ENCODE data around the gene GNMT.

Gene GNMT

GRCh38 chr6:42929821-42930360 is 30.7 kb upstream of the GNMT start:
- Histone ChIP-seq H3K27me3 (ENCODE audit: insufficient read depth, low read length) (no peaks in the 10 kb centered on the region), H3K4me3 (ENCODE audit: low read depth, low read length, poor library complexity, severe bottlenecking) (peak overlapping the region; percentile 73), H3K9ac (ENCODE audit: low read length) (peak overlapping the region; percentile 80), H3K4me2 (ENCODE audit: low read length) (peak overlapping the region; percentile 90), H3K4me1 (ENCODE audit: insufficient read depth, low read length, severe bottlenecking) (peaks cover 32% of the 10 kb centered on the region), H3K9me3 (ENCODE audit: low read length) (no peaks in the 10 kb centered on the region), H3K79me2 (ENCODE audit: insufficient read depth, low read length) (peaks cover 9% of the 10 kb centered on the region), H2AFZ (ENCODE audit: low read length) (no peak overlapping the region), H4K20me1 (ENCODE audit: insufficient read depth, low read length) (no peaks in the 10 kb centered on the region; the same call in 1 of the 2 replicates), H3K36me3 (ENCODE audit: insufficient read depth, low read length) (peaks cover 21% of the 10 kb centered on the region), H3F3A (ENCODE audit: insufficient read depth, low read length) (no peaks in the 10 kb centered on the region), H3K27ac (ENCODE audit: low read depth, low read length, poor library complexity, severe bottlenecking) (peak overlapping the region; percentile 97), H3K9me2 (ENCODE audit: low read depth, low read length) (no peaks in the 10 kb centered on the region)
- TF ChIP-seq CTCF (IDR thresholded peaks at IDR 0.05; ENCODE audit: low read length) (no peak), EZH2 (IDR thresholded peaks at IDR 0.05; ENCODE audit: borderline replicate concordance, low read length) (no peak)

GRCh38 chr6:42932412-42932811 is 28.1 kb upstream of the GNMT start:
- Histone ChIP-seq H3K27ac (ENCODE audit: low read depth, low read length, poor library complexity, severe bottlenecking) (no peak overlapping the region), H3K36me3 (ENCODE audit: insufficient read depth, low read length) (peaks cover 46% of the 10 kb centered on the region), H3K4me2 (ENCODE audit: low read length) (peak overlapping the region; percentile 59)

GRCh38 chr6:42933205-42933604 is 27.3 kb upstream of the GNMT start:
- TF ChIP-seq EZH2 (IDR thresholded peaks at IDR 0.05; ENCODE audit: borderline replicate concordance, low read length) (no peak), CTCF (IDR thresholded peaks at IDR 0.05; ENCODE audit: low read length) (no peak)
- Histone ChIP-seq H3K27ac (ENCODE audit: low read depth, low read length, poor library complexity, severe bottlenecking) (no peak overlapping the region), H4K20me1 (ENCODE audit: insufficient read depth, low read length) (no peaks in the 10 kb centered on the region; the same call in 1 of the 2 replicates), H3K79me2 (ENCODE audit: insufficient read depth, low read length) (peaks cover 9% of the 10 kb centered on the region), H2AFZ (ENCODE audit: low read length) (no peak overlapping the region), H3K4me1 (ENCODE audit: insufficient read depth, low read length, severe bottlenecking) (peaks cover 28% of the 10 kb centered on the region), H3K4me3 (ENCODE audit: low read depth, low read length, poor library complexity, severe bottlenecking) (no peak overlapping the region), H3K9ac (ENCODE audit: low read length) (no peak overlapping the region), H3K27me3 (ENCODE audit: insufficient read depth, low read length) (no peaks in the 10 kb centered on the region), H3F3A (ENCODE audit: insufficient read depth, low read length) (no peaks in the 10 kb centered on the region), H3K36me3 (ENCODE audit: insufficient read depth, low read length) (peaks cover 54% of the 10 kb centered on the region), H3K9me3 (ENCODE audit: low read length) (no peaks in the 10 kb centered on the region), H3K4me2 (ENCODE audit: low read length) (no peak overlapping the region; the same call in 1 of the 2 replicates), H3K9me2 (ENCODE audit: low read depth, low read length) (no peaks in the 10 kb centered on the region)

More at GRCh38 chr6:42932412-42932811, 28.1 kb upstream of the GNMT start:
- H3K4me3 ChIP-seq (ENCODE audit: low read depth, low read length, poor library complexity, severe bottlenecking) = peak overlapping the region; percentile 32
- no peak overlapping the region for H2AFZ ChIP-seq (ENCODE audit: low read length)
- peaks cover 32% of the 10 kb centered on the region for H3K4me1 ChIP-seq (ENCODE audit: insufficient read depth, low read length, severe bottlenecking)
- no peaks in the 10 kb centered on the region for H3K27me3 ChIP-seq (ENCODE audit: insufficient read depth, low read length)
- peak overlapping the region; percentile 3; the same call in 1 of the 2 replicates for H3K9ac ChIP-seq (ENCODE audit: low read length)
- H4K20me1 ChIP-seq (ENCODE audit: insufficient read depth, low read length) = no peaks in the 10 kb centered on the region; the same call in 1 of the 2 replicates
- H3K9me2 ChIP-seq (ENCODE audit: low read depth, low read length) = no peaks in the 10 kb centered on the region
- H3F3A ChIP-seq (ENCODE audit: insufficient read depth, low read length) = no peaks in the 10 kb centered on the region
- H3K79me2 ChIP-seq (ENCODE audit: insufficient read depth, low read length) = peaks cover 9% of the 10 kb centered on the region
- no peak for TF ChIP-seq EZH2 (IDR thresholded peaks at IDR 0.05; ENCODE audit: borderline replicate concordance, low read length)
- no peak for TF ChIP-seq CTCF (IDR thresholded peaks at IDR 0.05; ENCODE audit: low read length)
- no peaks in the 10 kb centered on the region for H3K9me3 ChIP-seq (ENCODE audit: low read length)
